ENCODE measurements around the gene LPCAT3. TPM values are rescaled to one million over a fixed set of nuclear protein-coding genes. Genes with fewer than 3 reads are reported as not detected.

The LPCAT3 gene
- total RNA-seq, 1 experiment from 2014 or later, result 45.8 TPM

DNA sequence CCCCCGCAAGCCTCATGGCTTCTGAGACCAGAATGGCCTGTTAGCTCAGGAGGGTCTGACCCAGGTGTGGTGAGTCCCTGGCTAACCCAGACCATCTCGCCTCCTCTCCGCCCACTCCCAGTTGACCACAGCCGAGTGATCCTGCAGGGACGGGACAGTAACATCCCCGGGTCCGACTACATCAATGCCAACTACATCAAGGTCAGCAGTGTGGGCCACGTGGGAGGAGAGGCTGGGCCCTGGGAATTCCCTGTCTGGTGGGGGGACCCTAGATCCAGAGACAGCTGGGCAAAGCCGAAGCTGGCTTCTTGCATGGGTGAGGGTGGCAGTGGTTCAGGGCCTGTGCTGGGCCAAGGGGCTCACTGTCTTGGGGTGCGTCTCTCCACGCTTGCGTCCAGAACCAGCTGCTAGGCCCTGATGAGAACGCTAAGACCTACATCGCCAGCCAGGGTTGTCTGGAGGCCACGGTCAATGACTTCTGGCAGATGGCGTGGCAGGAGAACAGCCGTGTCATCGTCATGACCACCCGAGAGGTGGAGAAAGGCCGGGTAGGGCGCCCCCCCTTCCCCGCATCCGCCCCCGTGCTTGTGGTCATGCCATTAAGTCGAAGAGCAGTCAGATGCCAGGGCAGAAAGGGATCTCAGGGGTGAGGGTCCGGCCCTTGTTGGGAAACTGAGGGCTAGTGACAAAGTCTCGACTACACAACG, 62.1 kb downstream of the LPCAT3 start:
- no peak overlapping the region for H3K9ac ChIP-seq (ENCODE audit: low read length)
- H3K9me3 ChIP-seq (ENCODE audit: control insufficient read depth in 1 of 2, insufficient read depth in 1 of 2, low read depth in 1 of 2, low read length in 2 of 2), result no peaks in the 10 kb centered on the region
- no peaks in the 10 kb centered on the region for H3K36me3 ChIP-seq (ENCODE audit: control insufficient read depth in 1 of 2, insufficient read depth in 2 of 2, low read length in 2 of 2)
- RAD21 ChIA-PET (ENCODE audit: low non-redundant PET in 1 of 2, low total read pairs in 2 of 2, uncharacterized antibody in 2 of 2, unreplicated experiment in 2 of 2), result no interaction called here
- no peak overlapping the region for H3K4me3 ChIP-seq (replicated peaks in 1 of 2; ENCODE audit: low read depth in 1 of 2, low read length in 2 of 2)
- no peaks in the 10 kb centered on the region for H4K20me1 ChIP-seq (ENCODE audit: insufficient read depth)
- DNase-seq (ENCODE audit: low read depth, low spot score) (no peak), ATAC-seq (no peak)
- H3K9me2 ChIP-seq (ENCODE audit: insufficient read depth), result no peaks in the 10 kb centered on the region
- BruUV-seq (replicated peaks), result no TSS peak
- TF ChIP-seq ZFX (IDR thresholded peaks at IDR 0.05), result no peak
- no peaks in the 10 kb centered on the region for H3K79me2 ChIP-seq (ENCODE audit: insufficient read depth, low read length)
- no peak overlapping the region for H3K4me2 ChIP-seq (ENCODE audit: low read length)
- POLR2A ChIA-PET, result interaction anchor here (1.0 kb wide), 1 partner anchor 12 kb away, joined by 3 read pairs; the partner anchor contains the start of gene C12orf57
- CTCF ChIA-PET, result no interaction called here
- H2AFZ ChIP-seq (ENCODE audit: low read depth, low read length, poor library complexity, severe bottlenecking), result no peak overlapping the region
- no peaks in the 10 kb centered on the region for H3K27me3 ChIP-seq (ENCODE audit: insufficient read depth, low read length)
- intact Hi-C loops (cut with micrococcal nuclease), result no loop called here
- peaks cover 10 to 11% of the 10 kb centered on the region in 2 experiments for H3K4me1 ChIP-seq (ENCODE audit: control insufficient read depth in 1 of 2, insufficient read depth in 2 of 2, low read length in 2 of 2)
- H3K27ac ChIP-seq (ENCODE audit: low read depth, low read length), result no peak overlapping the region

GRCh38 chr12:6955108-6956020, 62.9 kb downstream of the LPCAT3 start:
- no TSS peak for BruUV-seq (replicated peaks)
- RAD21 ChIA-PET (ENCODE audit: low non-redundant PET in 1 of 2, low total read pairs in 2 of 2, uncharacterized antibody in 2 of 2, unreplicated experiment in 2 of 2), result no interaction called here
- POLR2A ChIA-PET, result interaction anchor here (1.2 kb wide), 1 partner anchor 11 kb away, joined by 5 read pairs; the partner anchor contains the start of genes C12orf57 and RNU7-1
- no peak overlapping the region for H2AFZ ChIP-seq (ENCODE audit: low read depth, low read length, poor library complexity, severe bottlenecking)
- no peak overlapping the region for H3K4me2 ChIP-seq (ENCODE audit: low read length)
- H3K9me2 ChIP-seq (ENCODE audit: insufficient read depth), result no peaks in the 10 kb centered on the region
- no peak overlapping the region for H3K27ac ChIP-seq (ENCODE audit: low read depth, low read length)
- no peaks in the 10 kb centered on the region for H3K79me2 ChIP-seq (ENCODE audit: insufficient read depth, low read length)
- H3K4me3 ChIP-seq (replicated peaks in 1 of 2; ENCODE audit: low read depth in 1 of 2, low read length in 2 of 2), result no peak overlapping the region
- no peak for ATAC-seq
- H3K9me3 ChIP-seq (ENCODE audit: control insufficient read depth in 1 of 2, insufficient read depth in 1 of 2, low read depth in 1 of 2, low read length in 2 of 2), result no peaks in the 10 kb centered on the region
- intact Hi-C loops (cut with micrococcal nuclease), result no loop called here
- H3K36me3 ChIP-seq (ENCODE audit: control insufficient read depth in 1 of 2, insufficient read depth in 2 of 2, low read length in 2 of 2), result no peaks in the 10 kb centered on the region
- TF ChIP-seq YY1 (IDR thresholded peaks at IDR 0.05; ENCODE audit: extremely low read depth, insufficient replicate concordance, low read depth, low read length) (no peak), ZBTB33 (IDR thresholded peaks at IDR 0.05; ENCODE audit: extremely low read depth, insufficient replicate concordance, low read length) (no peak), ELF1 (IDR thresholded peaks at IDR 0.05; ENCODE audit: borderline replicate concordance, low read depth) (no peak), ATF3 (IDR thresholded peaks at IDR 0.05) (no peak), ZNF274 (IDR thresholded peaks at IDR 0.05; ENCODE audit: low read depth, low read length) (no peak), JUND (IDR thresholded peaks at IDR 0.05) (no peak), REST (IDR thresholded peaks at IDR 0.05; ENCODE audit: low read depth) (no peak)
- TF ChIP-seq, protein P1, sequence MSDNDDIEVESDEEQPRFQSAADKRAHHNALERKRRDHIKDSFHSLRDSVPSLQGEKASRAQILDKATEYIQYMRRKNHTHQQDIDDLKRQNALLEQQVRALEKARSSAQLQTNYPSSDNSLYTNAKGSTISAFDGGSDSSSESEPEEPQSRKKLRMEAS (IDR thresholded peaks at IDR 0.05), result no peak
- H3K27me3 ChIP-seq (ENCODE audit: insufficient read depth, low read length), result no peaks in the 10 kb centered on the region
- DNase-seq (ENCODE audit: low read depth, low spot score), result no peak
- H4K20me1 ChIP-seq (ENCODE audit: insufficient read depth), result no peaks in the 10 kb centered on the region
- CTCF ChIA-PET, result no interaction called here
- no peak overlapping the region for H3K9ac ChIP-seq (ENCODE audit: low read length)
- peaks cover 8 to 11% of the 10 kb centered on the region in 2 experiments for H3K4me1 ChIP-seq (ENCODE audit: control insufficient read depth in 1 of 2, insufficient read depth in 2 of 2, low read length in 2 of 2)

All from HCT116 (cell line).